ENCODE results near the gene SEMA4F.

Gene SEMA4F

DNA sequence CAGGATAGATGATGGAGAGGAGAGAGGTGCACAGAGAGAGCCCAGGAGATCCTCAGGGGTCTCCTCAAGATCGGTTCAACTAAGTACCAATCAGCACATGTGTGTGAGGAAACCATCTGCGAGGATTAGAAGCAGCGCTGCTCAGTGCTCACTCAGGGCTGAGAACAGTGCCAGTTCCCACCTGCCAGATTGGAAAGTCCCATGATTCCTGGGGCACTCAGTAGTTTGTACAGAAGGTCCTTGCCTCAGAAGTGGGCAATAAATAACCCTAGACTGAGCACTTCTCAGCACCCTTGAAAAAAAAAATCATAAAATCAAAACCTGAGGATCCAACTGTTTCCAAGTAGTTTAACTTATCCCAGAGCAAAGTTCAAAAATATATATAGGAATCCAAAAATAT, 53.8 kb downstream of the SEMA4F start:
- DNase-seq, result no peak

DNA sequence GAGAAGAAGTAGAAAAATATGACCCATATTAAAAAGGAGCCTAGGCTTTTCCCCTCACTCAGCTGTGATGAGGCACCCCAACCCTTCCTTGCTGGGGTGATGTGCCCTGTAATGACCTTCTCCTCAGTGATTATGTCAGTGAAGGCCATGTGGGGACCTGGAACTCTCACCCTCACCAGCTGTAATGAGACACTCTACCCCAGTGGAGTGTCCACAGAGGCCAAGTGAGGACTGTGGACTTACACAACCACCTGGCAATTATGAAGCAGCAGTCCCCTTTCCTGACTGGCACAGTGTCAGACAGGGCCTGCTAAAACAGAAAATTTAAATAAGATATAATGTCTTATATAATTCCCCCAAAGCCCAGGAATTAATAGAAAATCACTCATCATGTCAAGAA, 54.2 kb downstream of the SEMA4F start:
- no peak for DNase-seq

DNA sequence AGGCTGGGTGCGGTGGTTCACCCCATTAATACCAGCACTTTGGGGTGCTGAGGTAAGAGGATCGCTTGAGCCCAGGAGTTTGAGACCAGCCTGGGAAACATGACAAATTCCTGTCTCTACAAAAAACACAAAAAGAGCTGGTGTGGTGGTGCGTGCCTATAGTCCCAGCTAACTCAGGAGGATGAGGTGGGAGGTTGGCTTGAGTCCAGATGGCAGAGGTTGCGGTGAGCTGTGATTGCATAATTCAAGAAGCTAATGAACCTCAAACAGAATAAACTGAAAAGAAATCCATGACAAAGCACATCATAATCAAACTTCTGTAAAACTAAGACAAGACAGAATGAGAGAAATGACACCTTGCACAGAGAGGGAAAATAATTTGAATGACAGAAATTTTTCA, 54.8 kb downstream of the SEMA4F start:
- no peak for DNase-seq

DNA sequence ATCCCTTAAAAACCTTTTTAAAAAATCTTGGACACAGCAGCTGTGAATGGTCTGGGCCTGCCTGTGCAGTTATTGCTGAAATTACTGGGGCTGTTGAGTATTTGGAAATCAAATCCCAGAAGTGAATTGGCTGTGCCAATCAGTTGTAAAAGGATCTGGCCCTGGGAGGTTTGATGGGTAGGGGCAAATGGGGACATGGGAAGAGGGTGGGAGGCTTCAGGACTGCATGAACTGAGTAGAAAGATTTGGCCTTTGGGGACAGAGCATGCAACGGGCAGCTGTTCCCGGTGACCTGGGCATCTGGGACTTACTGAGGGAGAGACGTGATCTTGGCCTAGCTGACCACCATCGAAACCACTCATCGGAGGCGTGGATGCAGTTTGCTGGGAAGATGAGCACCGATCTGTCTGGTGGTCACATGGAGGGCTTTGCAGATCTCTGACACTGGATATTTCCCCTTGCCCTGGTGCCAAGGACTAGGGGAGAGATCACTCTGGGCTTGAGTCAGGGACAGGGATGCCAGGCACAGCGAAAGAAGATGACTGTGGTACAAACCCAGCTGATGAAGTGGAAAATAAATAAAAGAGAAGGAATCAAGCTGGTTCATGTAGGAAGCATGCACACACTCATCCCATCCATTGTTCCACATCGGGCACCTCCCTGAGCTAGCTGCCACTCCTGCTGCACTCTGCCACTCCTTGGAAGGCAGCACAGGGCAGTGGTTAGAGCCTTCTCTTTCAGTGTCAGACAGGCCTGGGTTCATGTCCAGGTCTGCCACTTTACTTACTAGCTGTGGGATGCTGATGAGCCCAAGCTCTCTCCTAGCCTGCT, 58.4 kb downstream of the SEMA4F start:
- no peak for DNase-seq

DNA sequence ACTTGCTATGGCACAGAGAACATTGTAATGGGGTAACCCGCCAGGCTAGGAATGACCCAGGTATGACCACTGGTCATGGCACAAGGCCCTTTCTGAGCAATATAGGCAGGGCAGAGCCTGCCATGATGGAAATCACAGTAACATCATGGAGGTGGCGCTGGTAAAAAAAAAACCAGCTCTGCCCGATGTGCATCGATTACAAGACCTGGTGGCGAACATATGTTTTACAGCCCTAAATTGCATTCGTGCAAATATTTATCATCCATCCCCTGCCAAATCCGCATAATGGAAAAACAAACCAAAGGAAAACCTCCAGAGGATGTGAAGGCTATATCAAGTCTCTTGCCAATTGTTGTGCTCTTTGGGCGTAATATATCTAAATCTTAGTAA, 60.6 kb downstream of the SEMA4F start:
- no peak for DNase-seq

DNA sequence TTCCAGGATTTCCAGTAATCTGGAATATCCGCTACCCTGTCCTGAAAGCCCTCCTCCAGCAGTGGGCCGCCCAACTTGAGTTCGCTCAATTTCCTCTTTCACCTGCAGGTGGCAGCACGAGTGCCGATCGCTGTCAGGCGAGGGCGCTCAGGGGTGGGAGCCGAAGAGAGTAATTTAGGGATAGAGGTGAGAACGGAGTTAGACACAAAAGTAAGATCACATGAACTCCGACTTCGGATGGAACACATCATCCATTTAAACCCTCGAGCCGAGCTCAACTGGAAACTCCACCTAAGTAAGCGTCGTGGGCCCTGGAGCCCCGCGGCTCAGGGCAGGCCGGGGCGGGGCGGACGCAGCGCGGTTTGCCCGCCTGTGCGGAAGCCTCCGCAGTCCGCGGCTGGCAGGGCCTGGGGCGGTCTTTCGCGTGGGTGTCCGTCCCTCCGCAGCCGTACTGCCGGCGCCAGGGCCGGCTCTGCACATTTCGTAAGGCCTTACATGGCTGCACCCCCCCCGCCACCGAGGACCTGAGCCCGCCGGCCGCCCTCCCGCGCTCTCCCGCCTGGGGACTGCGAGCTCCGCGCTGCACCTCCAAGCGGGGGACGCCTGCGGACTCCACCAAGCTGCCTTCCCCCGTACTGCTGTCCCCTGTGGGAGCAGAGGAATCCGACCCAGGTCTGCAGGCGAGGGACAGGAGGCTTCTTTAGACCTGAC, 61.2 kb downstream of the SEMA4F start:
- DNase-seq, result peak; percentile 78

- no peak for DNase-seq
Measured at GRCh38 chr2:74715880-74716279, 61.8 kb downstream of the SEMA4F start.

DNA sequence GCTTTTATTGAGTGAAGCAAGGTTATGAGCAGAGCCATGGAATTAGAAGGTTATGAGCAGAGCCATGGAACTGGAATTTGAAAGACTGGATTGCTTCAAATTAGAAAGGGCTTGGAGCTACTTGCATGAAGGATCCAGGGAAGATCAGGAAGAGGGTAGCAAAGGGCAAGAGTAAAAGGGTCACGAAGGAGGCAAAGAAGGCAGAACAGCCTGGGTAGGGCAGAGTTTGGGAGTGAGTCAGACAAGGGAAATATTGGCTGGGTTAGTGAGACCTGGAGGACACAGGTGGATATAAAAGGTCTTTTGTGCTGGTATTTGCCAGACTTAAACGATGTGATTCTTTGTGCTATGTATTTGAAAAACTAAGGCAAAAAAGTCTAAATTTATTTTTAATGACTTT, 65.0 kb downstream of the SEMA4F start:
- DNase-seq, result no peak

GRCh38 chr2:74721316-74721715, 67.3 kb downstream of the SEMA4F start:
- no peak for DNase-seq

- no peak for DNase-seq
Measured at GRCh38 chr2:74724496-74724895, 70.4 kb downstream of the SEMA4F start.

- DNase-seq, result no peak
Measured at GRCh38 chr2:74725287-74725686, 71.2 kb downstream of the SEMA4F start.

DNA sequence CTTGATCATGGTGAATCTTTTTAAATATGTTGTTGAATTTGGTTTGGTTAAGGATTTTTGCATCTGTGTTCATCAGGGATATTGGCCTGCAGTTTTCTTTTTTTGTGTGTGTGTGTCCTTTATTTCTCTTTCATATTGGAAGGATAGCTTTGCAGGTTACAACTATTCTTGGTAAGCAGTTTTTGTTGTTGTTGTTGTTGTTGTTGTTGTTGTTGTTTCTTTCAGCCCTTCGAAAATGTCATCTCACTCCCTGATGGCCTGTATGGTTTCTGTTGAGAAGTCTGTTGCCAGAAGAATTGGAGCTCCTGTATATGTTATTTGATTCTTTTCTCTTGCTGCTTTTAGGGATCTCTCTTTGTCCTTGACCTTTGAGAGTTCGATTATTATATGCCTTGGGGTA, 74.8 kb downstream of the SEMA4F start:
- no peak for DNase-seq

DNA sequence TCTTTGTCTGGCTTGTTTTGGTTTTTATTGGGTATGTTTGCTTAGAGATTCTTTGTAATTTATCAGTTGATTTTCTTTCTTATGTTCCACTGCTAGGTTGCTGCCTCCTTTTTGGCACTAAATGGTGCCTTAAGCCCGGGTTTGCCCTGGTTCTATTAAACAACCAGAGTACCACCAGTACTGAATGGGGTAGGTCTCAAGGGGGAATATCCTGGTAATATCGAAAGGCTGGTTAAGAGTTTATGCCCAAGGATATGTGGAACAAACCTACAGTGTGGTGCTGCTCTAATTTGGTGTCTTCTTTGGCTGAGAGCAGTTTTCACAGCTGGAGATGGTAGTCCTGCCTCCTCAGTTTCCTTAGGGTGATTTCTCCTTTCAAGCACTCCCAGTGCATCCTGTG, 76.5 kb downstream of the SEMA4F start:
- DNase-seq, result no peak

All from hematopoietic multipotent progenitor cell treated with erythropoietin and hydrocortisone succinate and interleukin-3 and kit ligand, for 8 days (in vitro differentiated cells).